Esophagus muscularis mucosa (tissue), 3 donors: Measurements from ENCODE around the gene CENPX.
A peak's percentile ranks its signal among the peaks of the same experiment; 100 is the strongest.

ENCODE experiments used
- CTCF ChIP-seq, 3 experiments: fragments of 200-600 bp in 2 of 3; fragments of 450-650 bp in 1 of 3; sonication (generic) in 2 of 3; IDR thresholded peaks; one replicate each; pipeline ENCODE4 v1.5.1; 2017 to 2019; ENCODE audit warnings: antibody characterized with exemption in 3 of 3, mild to moderate bottlenecking in 2 of 3, moderate library complexity in 1 of 3
- POLR2A ChIP-seq: fragments of 450-650 bp; IDR thresholded peaks from one replicate; pipeline ENCODE4 v1.6.1; 2017; ENCODE audit warnings: antibody characterized with exemption, moderate library complexity, mild to moderate bottlenecking, low read depth

GRCh38 chr17:82022981-82023446 lies 336 bp upstream of the CENPX start, which contains the start of gene LRRC45:
- TF ChIP-seq POLR2A (no peak), CTCF (IDR thresholded peaks at IDR 0.05) (peak in 1 of 3 experiments; percentile 39)
